Stimulated activated CD4-positive, alpha-beta T cell treated with anti-CD3 and anti-CD28 coated beads, Interleukin-2, amount 100 ng/mL, for 4 hours (primary cell): Measurements from ENCODE around the gene DZANK1.
"Not testable (repeated sequence)": the region's sequence is repeated elsewhere in the genome, so short reads cannot be mapped to it uniquely, and the experiment has no call there.

ENCODE experiments used
- DNase-seq: peaks from one replicate; pipeline ENCODE4 v3.0.0-alpha.2; 2020; ENCODE audit warnings: low read depth

DZANK1 gene

DNA sequence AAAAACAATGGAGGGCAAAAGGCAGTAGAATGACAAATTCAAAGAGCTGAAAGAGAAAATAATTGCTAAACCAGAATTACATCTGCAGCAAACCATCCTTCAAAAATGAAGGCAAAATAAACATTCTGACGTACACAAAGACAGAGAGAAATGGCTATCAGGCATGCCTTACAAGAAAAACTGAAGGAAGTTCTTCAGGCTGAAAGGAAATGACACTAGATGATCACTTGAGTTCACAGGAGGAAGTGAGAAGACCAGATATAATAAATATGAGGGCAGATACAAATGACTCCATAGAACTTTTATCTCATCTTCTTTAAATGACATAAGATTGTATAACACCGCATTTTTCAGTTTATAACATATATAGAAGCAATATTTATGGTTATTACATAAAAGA lies 30.0 kb downstream of the DZANK1 start:
- DNase-seq: no peak

DNA sequence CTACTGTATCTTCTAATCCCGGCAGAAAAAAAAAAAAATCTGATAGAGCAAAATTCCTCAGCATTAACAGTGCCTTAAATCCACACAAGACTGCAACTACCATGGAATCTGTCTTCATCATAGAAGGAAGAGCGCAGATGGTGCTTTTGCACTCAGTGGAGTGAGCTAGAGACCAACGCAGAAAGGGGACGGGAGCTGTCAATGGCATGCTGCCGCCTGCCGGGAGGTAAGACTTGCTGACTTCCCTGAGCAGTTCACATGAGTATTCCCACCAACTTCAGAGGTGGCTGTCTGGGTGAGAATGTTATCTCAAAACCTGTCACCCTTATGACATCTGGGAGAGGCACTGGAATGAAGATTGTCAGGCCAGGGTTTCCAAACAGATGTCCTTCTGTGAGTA lies 35.6 kb downstream of the DZANK1 start:
- DNase-seq: no peak

DNA sequence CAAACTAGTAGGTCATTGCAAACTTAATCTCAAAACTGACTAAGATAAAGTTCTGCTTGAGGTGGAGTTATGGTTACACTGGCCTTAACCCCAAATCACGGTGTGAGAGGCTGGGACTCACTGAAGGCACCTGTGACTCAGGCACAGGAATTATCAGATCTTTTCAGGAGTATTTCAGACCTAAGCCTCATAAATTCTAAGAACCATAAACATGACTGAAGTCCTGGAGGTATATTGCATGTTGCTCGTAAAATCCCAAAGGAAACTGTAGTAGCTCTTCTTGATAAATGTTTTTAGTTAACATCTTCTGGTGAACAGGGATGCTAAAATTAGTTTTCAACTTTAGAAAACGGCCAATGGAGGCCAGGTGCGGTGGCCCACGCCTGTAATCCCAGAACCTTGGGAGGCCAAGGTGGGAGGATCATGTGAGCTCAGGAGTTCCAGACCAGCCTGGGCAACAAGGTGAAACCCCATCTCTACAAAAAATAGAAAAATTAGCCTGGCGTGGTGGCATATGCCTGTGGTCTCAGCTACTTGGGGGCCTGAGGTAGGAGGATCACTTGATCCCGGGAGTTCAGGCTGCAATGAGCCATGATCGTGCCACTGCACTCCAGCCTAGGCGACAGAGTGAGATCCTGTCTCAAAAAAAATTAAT lies 36.5 kb downstream of the DZANK1 start:
- no peak for DNase-seq

DNA sequence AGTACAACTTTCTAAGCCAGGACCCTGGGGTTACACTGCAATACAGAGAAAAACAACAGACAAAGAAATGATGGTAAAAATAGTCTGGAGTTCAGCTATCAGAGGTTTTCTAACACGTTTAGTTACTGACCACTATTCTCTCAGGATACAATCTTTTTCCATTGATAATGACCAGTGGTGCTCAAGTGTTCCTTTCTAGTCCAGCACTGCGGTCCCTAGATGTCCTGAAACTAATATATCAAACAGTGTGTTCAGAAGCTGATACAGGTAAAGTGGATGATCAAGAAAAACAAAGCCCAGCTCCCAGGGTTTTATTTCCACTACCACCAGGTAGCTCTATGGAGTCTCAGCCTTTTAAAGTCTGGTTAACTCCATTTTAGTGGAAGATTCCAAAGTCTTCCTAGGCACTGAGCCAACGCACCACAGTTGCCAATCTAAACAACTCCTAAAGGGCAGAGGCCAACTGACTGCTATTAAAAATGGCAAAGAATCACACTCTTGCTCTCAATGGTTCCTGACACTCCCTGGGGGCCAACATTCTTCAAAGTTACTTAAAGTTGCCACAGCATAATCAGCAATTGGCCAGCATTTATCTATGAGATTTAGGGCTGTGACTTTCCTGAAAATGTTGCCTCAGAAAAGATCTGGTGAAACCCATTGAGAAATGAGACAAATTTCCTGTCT lies 38.2 kb downstream of the DZANK1 start:
- no peak for DNase-seq

DNA sequence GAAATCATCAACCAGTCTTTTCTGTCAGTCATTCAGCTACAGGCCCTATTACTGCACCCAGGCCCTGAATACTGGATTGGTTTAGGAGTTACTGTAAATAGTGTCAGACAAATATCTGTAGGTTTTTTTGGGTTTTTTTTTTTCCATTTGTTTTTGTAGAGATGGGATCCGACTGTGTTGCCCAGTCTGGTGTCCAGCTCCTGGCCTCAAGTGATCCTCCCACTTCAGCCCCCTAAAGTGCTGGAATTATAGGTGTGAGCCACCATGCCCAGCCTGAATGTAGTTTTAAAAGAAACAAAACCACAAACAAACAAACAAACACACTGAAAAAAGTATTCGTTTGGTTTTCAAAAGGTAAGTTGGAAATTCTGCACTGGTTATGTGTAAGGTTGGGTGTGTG lies 39.6 kb downstream of the DZANK1 start:
- no peak for DNase-seq

DNA sequence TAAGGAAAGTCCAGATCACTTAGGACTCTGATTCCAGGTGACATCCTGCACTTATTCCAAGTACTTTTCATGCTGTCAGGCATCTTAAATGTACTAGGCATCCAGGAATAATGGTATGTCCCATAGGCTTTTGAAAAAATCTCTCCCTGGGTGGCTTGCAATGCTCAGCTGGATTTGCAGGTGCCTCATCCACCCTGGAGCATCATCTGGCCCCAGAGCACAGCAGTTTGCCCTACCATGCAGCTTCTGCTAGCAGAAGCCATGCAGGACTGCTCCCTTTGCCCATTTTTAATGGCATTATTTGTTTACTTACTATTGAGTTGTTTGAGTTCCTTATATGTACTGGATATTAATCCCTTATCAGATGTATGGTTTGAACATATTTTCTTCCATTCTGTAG lies 45.2 kb downstream of the DZANK1 start:
- no peak for DNase-seq

DNA sequence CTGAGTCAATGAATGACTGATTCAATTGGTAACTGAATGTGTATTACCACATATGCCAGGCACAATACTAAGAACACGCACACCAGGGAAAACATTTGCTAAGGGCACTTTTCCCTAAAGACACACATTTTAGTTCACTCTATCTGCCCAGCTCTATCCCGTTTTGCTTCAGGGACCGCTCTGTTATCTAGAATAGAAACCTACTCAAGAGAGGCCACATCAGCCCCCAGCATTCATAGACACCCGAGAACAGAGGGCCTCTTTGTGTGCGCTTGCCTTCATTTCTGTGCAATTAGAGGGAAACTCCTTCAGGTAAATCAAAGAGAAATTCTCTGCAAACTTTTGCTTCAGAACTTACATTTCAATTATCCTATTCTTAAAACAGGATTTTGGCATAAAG lies 50.3 kb downstream of the DZANK1 start:
- no peak for DNase-seq

DNA sequence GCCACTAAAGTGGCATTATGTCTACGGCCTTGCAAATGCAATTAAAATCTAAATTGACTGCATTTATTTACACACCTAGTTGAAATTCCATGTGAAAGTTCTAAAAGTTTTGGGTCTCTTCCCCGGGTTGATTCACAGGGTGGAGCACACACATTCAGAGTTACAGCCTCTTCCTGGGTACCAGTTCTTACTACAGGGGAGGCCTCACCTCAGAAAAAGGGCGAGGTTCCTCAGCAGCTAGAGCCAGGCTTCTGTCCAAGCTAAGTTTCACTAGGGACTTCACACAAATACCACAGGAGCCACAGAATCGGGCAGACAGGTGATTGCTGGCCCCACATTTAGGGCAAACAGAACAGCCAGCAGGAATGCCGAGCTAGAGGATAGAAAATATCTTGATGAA lies 52.7 kb downstream of the DZANK1 start:
- DNase-seq: no peak

DNA sequence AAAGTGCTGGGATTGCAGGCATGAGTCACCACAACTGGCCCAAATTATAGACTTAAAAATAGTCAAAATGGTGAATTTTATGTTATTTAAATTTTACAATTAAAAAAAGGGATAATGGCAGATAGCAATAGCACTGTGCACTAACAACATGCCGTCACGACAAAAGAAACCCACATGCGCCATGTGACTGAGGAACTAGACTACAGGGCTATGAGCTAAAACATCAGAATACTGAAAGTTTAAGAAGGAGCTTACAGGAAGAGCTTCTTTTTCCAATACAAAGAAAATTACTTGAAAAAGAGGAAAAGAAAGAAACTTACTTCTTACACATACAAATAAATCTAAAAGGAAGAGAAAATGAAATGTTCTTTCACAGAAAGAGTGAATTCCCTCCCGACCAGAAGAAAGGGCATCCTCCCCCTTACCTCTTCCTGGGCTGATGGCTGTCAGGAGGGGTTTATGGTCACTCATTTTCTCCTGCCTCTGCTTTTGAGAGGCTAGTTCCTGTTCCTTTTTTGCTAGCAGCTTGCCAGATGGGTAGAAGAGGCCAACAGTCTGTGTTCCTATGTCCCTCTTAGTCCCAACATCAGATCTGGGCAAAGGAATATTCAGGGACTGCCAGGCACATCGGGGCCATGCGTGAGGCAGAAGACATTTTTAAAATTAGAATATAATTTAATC lies 54.5 kb downstream of the DZANK1 start:
- DNase-seq: no peak

DNA sequence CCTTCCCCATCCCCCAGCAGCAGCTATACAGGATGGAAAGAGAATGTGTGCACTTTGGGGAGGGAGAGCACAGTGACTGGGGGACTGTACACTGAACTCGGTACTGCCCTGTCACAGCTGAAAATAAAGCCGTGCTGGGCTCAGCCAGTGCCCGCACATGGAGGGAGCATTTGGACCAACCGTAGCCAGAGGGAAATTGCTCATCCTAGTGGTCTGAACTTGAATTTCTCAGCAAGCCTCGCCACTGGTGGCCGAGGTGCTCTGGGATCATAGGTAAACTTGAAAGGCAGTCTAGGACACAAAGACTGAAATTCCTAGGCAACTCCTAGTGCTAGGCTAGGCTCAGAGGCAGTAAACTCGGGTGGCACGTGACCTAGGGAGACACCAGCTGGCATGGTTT lies 61.0 kb downstream of the DZANK1 start:
- DNase-seq: no peak

DNA sequence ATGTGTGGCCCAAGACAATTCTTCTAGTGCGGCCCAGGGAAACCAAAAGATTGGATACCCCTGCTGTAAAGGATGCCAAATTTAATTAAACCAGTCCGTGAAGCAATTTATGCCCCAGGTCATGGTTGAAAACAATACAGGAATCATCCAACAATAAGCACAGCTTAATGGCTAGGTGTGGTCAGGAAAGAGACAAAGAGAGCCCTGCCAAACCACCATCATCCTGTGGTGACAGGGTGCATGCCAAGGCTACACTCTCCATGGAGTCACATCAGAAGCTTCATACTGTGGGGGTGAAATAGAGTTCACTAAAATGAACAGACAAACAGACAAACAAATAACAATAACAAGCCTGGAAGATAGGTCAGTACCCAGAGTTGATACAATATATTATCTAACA lies 62.7 kb downstream of the DZANK1 start:
- no peak for DNase-seq

DNA sequence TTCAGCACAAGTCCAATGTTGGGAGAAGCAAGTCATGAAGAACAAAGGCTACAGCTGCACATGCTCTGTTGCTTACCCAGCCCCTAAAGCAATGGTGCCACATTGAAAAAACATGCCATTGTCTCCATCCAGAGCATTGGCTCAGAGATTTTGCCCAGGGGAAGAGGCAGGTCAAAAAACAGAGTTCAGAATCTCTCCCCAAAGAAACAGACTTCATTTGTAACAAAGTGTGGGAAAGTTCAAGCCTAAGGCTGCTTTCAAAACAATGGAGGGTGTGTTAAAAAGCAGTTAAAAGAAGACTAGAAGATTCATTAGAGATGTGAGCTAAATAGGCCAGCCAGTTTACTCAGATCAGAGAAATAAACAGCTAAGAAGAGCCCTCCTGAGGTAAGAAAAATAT lies 63.6 kb downstream of the DZANK1 start:
- DNase-seq: no peak

DNA sequence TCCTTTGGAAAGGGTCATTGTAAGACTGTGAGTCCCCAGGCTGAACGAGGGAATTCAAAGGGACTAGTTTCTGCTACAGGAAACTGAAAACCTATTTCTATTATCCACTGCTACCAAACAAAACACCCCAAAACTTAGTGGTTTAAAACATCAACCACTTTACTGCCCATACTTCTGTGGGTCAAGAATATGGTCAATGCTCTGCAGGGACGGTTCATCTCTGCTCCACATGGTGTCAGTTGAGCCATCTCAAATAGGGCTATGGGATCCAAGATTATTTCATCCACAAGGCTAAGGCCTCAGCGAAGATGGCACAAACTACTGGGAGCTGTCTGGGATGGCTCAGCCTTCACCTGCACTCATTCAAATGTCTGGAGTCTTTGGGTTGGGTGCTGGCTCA lies 65.5 kb downstream of the DZANK1 start:
- DNase-seq: no peak

DNA sequence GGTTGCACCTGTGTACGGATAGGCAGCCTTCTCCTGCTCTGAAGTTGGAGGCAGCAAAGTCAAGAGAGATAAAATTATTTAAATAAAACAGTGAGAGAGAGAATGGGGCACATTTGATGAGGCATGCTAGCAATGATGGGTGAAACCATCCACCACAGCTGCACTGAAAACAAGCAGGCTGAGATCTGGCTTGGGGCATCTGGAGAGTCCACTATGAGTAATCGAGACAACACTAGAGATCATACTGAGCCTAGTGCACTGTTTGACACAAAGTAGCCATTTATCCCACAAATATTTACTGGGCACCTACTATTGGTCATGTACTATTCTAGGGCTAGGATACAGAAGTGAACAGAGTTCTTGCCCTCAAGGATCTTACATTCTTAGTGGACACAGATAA lies 66.4 kb downstream of the DZANK1 start:
- no peak for DNase-seq

DNA sequence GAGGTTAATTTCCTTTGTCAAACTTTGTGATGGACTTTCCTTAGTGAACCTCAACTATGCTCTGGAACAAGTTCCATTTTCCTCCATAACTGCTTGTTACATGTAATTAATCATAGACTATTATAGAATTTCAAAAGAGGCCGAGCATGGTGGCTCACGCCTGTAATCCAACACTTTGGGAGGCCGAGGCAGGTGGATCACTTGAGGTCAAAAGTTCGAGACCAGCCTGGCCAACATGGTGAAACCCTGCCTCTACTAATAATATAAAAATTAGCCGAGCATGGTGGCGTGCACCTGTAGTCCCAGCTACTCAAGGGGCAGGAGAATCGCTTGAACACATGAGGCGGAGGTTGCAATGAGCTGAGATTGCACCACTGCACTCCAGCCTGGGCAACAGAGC lies 68.1 kb downstream of the DZANK1 start:
- DNase-seq: not testable (repeated sequence)

DNA sequence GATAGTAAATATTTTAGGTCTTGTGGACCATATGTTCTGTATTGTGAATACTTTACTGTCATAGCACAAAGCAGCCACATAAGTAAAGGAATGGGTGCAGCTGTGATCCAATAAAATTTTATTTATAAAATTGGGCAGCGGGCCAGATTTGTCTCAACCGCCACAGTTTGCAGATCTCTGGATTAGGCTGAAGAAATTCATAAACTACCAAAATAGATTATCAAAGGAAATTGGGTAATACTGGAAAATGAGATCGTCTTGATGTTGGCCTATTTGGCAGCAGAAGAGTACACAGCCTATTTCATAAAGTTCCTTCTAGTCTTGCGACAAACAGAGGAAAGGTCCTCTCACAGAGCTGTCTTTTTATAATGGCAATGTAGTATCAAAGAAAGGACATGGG lies 69.8 kb downstream of the DZANK1 start:
- no peak for DNase-seq

DNA sequence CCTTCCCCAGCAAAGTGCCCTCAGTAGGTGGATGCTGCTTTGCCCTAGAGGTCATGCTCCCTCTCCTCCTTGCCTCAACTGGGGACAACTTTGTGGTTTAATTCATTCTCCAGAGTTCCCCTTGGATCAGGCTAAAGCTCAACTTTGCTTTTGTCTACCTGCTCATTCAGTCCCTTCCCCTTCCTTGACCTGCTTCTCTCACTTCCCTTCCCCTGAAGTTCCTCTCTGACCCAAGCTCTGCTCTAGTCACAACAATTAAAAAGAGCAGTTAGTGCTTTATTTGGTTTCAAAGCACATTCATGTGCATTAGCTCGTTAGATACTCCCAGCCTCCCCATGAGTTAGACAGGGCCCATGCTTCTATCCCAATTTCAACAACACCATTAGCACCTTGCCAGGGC lies 71.3 kb downstream of the DZANK1 start:
- no peak for DNase-seq

DNA sequence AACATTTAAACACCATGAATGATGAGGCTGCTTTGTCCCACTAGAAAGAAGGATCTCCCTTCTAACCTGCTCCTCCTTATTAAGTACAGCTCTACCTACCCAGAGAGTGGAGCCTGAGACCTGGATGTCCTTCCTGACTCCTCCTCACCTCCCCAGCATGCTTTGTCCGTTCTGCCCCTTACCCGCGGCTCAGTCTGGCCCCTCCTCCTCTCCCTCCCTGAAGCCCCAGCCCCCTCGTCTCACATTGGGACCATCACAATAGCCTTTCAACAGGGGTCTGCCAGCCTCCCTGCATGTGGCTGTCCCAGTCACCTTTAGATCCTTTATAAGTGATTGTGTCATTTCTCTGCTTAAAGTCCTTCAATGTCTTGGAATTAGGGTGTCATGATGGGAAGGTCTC lies 72.5 kb downstream of the DZANK1 start:
- DNase-seq: no peak

DNA sequence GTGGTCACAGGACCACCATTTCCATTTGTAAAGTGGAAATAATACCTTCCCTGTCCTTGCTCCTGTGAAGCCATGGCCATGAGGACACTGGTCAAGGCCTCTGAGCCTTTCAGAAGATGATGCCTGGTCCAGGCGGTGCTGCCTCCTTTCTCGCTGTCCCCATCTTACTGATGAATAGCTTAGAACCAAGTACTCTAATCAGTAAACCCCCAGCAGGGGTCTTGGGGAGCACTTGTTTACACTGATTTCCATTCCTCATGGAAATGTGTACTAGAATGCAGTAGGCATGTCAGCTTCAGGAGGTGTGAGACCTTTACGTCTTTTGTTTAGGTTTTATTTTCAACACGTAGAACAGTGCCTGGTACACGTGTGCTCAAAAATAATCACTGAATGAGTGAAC lies 75.1 kb downstream of the DZANK1 start:
- DNase-seq: no peak

DNA sequence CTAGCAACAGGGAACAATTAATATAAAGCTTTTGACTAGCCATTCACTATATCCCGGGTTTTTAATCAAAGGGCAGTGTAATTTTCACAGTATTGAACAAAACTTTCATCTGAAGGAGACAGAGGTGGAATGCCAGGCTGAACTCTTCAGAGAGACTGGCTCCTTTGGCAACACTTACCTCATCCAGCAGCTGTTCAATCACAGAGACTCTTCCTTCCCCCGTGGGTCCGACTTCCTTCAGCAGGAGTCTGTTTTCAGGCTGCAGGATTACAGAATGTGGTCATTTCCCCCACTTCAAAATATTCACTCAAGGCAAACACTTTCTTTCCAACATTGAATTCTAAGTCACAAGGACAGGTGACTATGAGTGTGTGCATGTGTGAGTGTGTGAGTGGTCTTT lies 76.6 kb downstream of the DZANK1 start:
- no peak for DNase-seq

DNA sequence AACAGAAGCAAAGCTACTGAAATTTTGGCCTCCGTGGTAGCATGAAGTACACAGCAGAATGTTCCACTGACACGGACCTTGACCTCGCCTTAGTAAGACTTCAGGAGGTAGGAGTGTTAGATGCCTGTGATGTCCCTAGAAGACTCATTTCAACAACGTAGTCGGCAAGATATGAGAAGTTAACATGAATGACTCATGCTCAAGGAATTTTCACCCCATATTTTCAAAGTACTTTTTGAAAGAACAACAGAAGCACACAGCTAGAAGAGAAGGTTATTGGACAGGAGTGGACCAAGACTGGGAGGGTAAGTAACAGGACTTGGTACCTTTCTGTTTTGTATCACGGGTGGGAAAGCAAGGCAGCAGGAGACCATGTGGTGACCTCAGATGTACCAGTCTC lies 78.0 kb downstream of the DZANK1 start:
- no peak for DNase-seq

DNA sequence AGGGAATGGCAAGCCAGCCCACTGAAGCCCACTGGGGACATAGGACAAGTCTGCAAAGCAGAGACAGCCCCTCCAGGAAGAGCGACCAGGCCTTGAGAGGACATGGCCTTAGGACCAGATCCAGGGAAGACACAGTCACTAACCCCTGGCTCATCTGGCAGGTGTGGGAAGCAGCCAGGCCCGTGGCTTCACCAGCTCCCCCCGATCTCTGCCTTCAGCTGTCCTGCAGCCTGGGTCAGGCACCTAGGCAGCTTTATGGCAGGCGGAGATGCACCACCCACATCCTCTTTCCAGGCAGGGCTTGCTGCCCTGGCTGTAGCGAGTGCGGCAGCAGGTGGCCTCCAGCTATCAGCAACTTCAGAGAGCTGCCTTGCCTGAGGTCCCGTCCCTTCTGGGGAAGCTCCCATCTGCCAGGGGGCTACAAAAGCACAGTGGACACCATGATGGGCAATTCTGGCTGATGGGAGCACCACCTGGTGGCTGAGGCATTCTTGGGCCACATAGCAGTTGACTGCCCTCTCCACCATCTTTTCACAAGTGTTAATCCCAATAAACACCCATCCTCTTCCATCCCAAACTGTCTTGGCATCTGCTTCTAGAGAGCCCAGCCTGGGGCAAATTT lies 85.8 kb downstream of the DZANK1 start:
- no peak for DNase-seq

DNA sequence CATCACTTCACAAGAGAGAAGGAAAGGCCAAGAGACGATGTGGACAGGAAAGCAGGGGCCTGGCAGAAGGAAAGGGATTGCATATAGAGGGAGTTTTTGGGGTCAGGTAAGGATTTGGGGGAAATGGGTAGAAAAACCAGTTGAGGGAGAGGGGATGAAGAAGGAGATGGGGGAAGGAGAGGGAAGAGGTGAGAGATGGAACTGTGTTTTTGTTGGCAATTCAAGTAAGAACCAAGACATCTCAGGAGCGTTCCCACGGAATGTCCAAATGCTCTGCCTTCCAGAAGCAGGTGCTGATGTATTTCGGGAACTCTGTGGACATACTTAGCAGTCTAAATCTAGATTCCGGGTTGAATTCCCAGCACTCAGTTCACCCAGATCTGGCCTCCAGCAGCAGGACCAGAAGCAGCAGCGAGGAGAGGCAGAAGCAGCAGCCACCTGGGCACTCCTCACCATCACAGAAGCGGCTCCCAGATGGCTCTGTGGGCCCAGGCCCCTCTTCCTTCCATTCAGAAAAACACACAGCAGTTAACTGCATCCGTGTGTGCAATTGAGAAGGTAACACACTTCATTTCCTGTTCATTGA lies 88.8 kb downstream of the DZANK1 start:
- DNase-seq: no peak
